Stimulated activated CD4-positive, alpha-beta T cell treated with anti-CD3 and anti-CD28 coated beads, Interleukin-1b, Interleukin-23, amount 100 ng/mL, for 48 hours (primary cell): ENCODE results near the gene F5.

Experiments
- DNase-seq: peaks from one replicate; pipeline ENCODE4 v3.0.0-alpha.2; 2020

F5 gene

GRCh38 chr1:169586067-169586394, 250 bp downstream of the F5 start:
- no peak for DNase-seq

- DNase-seq, result no peak
These were observed 1.1 kb downstream of the F5 start for GRCh38 chr1:169585181-169585580.

GRCh38 chr1:169584483-169585144, 1.7 kb downstream of the F5 start:
- no peak for DNase-seq

- no peak for DNase-seq
These were observed 8.1 kb downstream of the F5 start for GRCh38 chr1:169577981-169578738.

GRCh38 chr1:169576935-169577331, 9.3 kb downstream of the F5 start:
- DNase-seq, result no peak

- DNase-seq, result no peak
These were observed 9.9 kb downstream of the F5 start for GRCh38 chr1:169576241-169576934.

- DNase-seq, result no peak
These were observed 11.9 kb downstream of the F5 start for GRCh38 chr1:169574336-169574735.

- DNase-seq, result no peak
These were observed 14.1 kb downstream of the F5 start for GRCh38 chr1:169572187-169572586.

- DNase-seq, result no peak
These were observed 14.8 kb downstream of the F5 start for GRCh38 chr1:169571450-169571849.

- DNase-seq, result no peak
These were observed 16.1 kb downstream of the F5 start for GRCh38 chr1:169570172-169570574.

- DNase-seq, result no peak
These were observed 17.8 kb downstream of the F5 start for GRCh38 chr1:169568497-169568896.

GRCh38 chr1:169565335-169566271, 20.7 kb downstream of the F5 start:
- no peak for DNase-seq

GRCh38 chr1:169563650-169564049, 22.6 kb downstream of the F5 start:
- DNase-seq, result no peak

- DNase-seq, result no peak
These were observed 23.2 kb downstream of the F5 start for GRCh38 chr1:169563019-169563615.

GRCh38 chr1:169561692-169562091, 24.6 kb downstream of the F5 start:
- no peak for DNase-seq

GRCh38 chr1:169557131-169557530, 29.1 kb downstream of the F5 start:
- DNase-seq, result no peak

GRCh38 chr1:169550294-169550693, 36.0 kb downstream of the F5 start:
- DNase-seq, result no peak

GRCh38 chr1:169548282-169548681, 38.0 kb downstream of the F5 start:
- DNase-seq, result no peak

GRCh38 chr1:169546087-169546995, 39.9 kb downstream of the F5 start:
- peak; percentile 30 for DNase-seq

GRCh38 chr1:169545472-169545871, 40.8 kb downstream of the F5 start:
- DNase-seq, result no peak
